NCI-H128 (cell line): ENCODE measurements around the gene NEAT1.

ENCODE experiments used
- DNase-seq: peaks from one replicate; lab custom pipeline; 2025; ENCODE audit not compliant: unreplicated experiment; lab: John Stamatoyannopoulos, UW

NEAT1 gene

GRCh38 chr11:65389294-65389980 is 33.2 kb upstream of the NEAT1 start:
- no peak for DNase-seq

GRCh38 chr11:65390099-65390941 is 32.3 kb upstream of the NEAT1 start:
- DNase-seq, result no peak

GRCh38 chr11:65390996-65391395 is 31.6 kb upstream of the NEAT1 start:
- DNase-seq, result no peak

GRCh38 chr11:65392186-65392829 is 30.3 kb upstream of the NEAT1 start:
- no peak for DNase-seq

- DNase-seq, result no peak
These were observed 29.7 kb upstream of the NEAT1 start for GRCh38 chr11:65392899-65393298.

- no peak for DNase-seq
These were observed 29.0 kb upstream of the NEAT1 start for GRCh38 chr11:65393513-65394079.

- DNase-seq, result no peak
These were observed 28.5 kb upstream of the NEAT1 start for GRCh38 chr11:65394125-65394536.

- no peak for DNase-seq
These were observed 26.6 kb upstream of the NEAT1 start for GRCh38 chr11:65395961-65396530.

- no peak for DNase-seq
These were observed 25.5 kb upstream of the NEAT1 start for GRCh38 chr11:65396769-65397745.

GRCh38 chr11:65398362-65398910 is 24.2 kb upstream of the NEAT1 start:
- no peak for DNase-seq

DNA sequence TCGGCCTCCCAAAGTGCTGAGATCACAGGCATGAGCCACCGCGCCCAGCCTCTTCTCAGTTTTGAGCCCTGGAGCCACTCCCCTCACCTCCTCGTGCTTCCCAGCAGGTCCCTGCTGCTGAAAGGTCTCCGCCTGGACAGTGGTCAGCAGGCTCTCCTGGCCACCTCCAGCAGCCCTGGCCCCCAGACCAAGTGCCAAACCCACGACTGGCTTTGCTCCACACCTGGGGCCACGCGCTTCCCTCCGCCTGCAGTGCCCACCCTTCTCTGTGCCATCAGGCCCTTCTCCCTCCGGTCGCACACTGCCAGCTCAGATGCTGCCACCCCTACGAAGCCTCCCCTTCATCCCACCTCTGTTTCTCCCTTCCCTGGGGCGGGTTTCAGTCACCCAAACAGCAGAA is 23.3 kb upstream of the NEAT1 start:
- no peak for DNase-seq

DNA sequence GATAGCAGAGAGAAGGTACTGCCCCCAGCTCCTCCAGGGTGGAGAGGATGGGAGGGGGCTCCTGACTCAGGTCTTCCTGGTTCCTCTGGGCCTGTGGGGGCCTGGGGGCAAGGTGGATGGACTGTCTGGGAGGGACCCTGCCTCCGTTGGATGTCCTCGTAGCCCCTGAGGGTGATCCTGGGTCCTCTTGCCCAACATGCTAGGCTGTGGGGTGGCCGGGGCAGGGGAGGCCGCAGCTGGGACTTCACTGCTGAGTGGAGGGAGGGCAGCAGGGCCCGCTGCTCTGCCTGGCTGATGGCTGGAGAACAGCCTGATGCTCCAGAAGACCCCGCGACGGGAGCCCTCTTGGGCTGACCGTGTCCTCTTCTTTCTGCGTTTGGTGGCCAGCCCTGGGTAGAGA is 22.8 kb upstream of the NEAT1 start:
- no peak for DNase-seq

DNA sequence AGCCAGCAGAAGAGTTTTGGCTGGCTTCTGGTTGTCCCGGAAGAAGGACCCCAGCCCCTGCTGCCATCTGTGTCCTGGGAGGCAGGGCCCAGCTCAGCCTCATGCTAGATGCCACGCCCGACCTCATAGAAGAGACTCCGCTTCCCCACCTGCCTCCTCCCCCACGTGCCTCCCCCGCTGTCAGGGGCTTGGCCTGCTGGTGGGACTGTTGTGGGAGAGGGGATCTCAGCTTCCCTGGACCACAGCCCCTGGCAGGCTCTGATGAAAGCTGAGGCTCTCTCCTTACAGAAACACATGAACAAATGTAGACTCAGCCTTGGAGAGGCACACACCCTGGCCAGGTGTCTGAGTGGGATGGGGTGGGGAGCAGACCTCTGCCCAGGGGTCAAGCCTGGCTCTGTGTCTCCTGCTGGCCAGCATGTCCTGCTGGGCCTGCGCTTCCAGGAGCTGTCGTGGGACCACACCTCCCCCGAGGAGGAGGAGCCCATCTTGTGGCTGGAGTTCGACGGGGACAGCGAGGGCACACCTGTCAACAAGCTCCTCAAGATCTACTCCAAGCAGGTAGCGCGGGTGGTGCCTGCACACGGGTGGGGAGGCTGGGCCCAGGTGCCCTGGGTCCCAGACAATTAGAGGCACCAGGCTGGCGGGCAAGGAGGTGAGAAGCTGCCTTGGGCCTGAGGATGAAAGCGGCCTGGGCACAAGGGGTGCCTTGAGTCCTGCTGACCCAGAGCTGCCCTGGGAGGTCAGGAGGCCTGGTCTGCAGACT is 22.1 kb upstream of the NEAT1 start:
- no peak for DNase-seq

- DNase-seq, result no peak
These were observed 21.4 kb upstream of the NEAT1 start for GRCh38 chr11:65401073-65401802.

DNA sequence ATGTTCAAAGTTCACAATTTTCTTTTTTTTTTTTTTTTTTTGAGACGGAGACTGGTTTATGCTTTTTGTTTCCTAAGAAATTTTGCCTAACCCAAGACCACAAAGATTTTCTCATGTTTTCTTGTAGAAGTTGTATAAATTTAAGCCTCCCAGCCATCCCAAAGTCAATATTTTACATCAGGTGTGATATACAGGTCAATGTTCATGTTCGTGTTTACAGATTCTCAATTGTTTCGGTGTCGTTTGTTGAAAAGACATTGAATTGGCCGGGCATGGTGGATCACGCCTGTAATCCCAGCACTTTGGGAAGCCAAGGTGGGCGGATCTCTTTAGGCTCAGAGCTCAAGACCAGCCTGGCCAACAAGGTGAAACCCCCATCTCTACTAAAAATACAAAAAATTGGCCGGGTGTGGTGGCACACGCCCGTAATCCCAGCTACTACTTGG is 20.8 kb upstream of the NEAT1 start:
- DNase-seq, result no peak

DNA sequence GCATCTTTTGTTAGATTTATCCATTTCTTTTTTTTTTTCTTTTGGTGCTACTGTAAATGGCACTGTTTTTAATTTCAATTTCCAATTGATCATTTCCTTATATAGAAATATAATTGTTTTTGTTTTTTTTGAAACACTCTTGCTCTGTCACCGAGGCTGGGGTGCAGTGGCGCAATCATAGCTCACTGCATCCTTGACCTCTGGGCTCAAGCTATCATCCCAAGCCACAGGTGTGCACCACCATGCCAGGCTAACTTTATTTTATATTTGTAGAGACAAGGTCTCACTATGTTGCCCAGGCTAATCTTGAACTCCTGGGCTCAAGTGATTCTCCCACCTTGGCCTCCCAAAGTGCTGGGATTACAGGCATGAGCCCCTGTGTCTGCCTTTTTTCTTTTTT is 19.8 kb upstream of the NEAT1 start:
- DNase-seq, result no peak

DNA sequence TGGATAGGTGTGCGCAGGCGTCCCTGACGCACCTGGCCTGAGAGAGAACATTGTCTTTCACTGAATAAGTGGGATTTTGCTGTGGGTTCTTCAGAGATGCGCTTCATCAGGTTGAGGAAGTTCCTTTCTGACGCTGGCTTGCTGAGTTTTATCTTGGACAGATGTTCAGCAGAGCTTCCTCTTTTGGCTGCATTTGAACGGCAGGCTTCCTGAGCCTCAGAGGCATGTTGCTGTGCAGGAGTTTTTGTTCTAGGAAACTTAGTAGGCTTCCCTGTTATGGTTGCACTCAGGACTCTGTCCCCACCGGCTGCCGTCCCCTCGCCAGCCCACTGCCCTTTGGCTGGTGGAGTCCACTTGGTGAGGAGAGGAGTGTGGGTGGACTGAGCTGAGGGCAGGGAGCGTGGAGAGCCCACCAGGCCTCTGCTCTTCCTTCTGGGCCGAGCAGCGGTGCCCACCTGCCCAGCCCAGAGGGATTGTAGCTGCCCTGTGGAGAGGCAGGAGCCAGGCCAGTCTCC is 18.9 kb upstream of the NEAT1 start:
- DNase-seq, result no peak

DNA sequence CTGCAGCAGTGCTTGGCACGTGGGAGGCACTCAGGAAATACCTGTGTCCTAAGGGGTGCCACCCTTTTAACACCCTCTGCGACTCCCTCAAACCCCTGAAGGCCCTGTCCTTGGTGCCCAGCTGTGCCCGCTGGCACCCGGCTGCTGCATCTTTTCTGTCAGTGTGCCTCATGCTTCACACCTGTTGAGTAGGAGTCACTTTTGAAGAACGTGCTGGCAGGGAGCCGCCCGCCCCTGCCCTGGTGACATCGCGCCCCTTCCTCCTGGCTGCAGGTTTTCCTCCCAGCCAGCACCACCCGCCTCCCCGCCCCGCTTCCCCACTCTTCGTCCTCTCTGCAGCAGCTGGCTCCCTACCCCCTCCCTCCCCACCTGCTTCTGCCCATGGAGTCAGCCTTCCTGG is 18.4 kb upstream of the NEAT1 start:
- no peak for DNase-seq
